Mucosa of gallbladder (tissue), 1 donor: ENCODE data around the gene VDAC1. TPM values are rescaled to one million over a fixed set of nuclear protein-coding genes. Genes with fewer than 3 reads are reported as not detected.

ENCODE experiments used
- DNase-seq: peaks from one replicate; pipeline ENCODE4 v3.0.0-alpha.2; 2020; ENCODE audit warnings: low spot score
- total RNA-seq: library from RNA; stranded (reverse); gene quantifications from one replicate; pipeline ENCODE4 v1.2.1, GENCODE V29; 2021
- donor health status: DM: no; HTN: no; CAD: no.

VDAC1 gene
- total RNA-seq, 1 donor from 2014 or later: 222 TPM

GRCh38 chr5:133927300-133928180, 77.2 kb downstream of the VDAC1 start:
- DNase-seq: no peak

GRCh38 chr5:133926489-133927299, 78.1 kb downstream of the VDAC1 start:
- DNase-seq: peak; percentile 27

GRCh38 chr5:133925866-133926488, 78.8 kb downstream of the VDAC1 start:
- DNase-seq: no peak

GRCh38 chr5:133925269-133925668, 79.5 kb downstream of the VDAC1 start:
- no peak for DNase-seq

- DNase-seq: no peak
Measured at GRCh38 chr5:133924221-133924920, 80.4 kb downstream of the VDAC1 start.

- no peak for DNase-seq
Measured at GRCh38 chr5:133921979-133922378, 82.8 kb downstream of the VDAC1 start.

Other genes with a start within 250 kb of the VDAC1 start
- gene C5orf15, start 36.4 kb downstream of the VDAC1 start, total RNA-seq: 39.0 TPM
- gene TCF7, start 109.7 kb upstream of the VDAC1 start, total RNA-seq: 7.4 TPM
- gene SKP1, start 172.0 kb upstream of the VDAC1 start, total RNA-seq: 340 TPM
- 108 TPM for gene PPP2CA, start 221.1 kb upstream of the VDAC1 start, total RNA-seq